Lower leg skin (tissue), 3 donors: ENCODE results near the gene RAB5IF.

ENCODE experiments used
- POLR2A ChIP-seq, 2 donors: fragments of 450-650 bp; IDR thresholded peaks; one replicate each; pipeline ENCODE4 v1.6.1; 2016 to 2017; ENCODE audit warnings: antibody characterized with exemption in 2 of 2, mild to moderate bottlenecking in 1 of 2, moderate library complexity in 1 of 2
- TF ChIP-seq, protein P1 (sequence below), 3 donors: fragments of 450-650 bp; IDR thresholded peaks; one replicate each; pipeline ENCODE4 v1.5.1; 2016; ENCODE audit warnings: antibody characterized with exemption in 3 of 3, mild to moderate bottlenecking in 3 of 3, moderate library complexity in 2 of 3

DNA sequence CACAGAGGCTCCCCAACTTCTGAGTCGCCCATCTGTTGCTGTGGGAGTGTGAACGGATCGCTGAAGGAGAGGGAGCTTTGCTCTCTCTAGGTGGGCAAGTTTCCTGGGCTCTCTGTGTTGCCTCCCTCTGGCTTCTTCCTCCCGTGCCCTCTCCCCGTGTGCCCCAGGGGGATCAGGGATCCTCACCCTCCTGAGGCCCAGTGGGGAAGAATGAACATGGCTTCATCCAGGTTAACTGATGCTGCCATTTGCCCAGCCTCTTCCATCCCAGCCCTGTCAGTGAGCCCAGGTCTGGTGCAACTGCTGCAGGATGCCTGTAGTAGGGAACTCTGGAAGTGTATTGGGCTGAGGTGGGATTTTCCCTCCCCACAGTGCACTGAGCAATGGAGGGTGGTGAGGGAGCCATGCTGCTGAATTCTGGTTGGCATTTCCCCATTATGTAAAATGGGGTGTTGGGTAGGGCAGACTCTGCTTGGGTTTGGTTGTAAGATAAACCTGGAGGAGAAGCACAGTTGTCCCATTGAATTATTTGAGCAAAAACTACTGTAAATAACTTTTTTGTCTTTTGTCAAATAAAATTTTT lies 12.1 kb upstream of the RAB5IF start:
- TF ChIP-seq, protein P1, sequence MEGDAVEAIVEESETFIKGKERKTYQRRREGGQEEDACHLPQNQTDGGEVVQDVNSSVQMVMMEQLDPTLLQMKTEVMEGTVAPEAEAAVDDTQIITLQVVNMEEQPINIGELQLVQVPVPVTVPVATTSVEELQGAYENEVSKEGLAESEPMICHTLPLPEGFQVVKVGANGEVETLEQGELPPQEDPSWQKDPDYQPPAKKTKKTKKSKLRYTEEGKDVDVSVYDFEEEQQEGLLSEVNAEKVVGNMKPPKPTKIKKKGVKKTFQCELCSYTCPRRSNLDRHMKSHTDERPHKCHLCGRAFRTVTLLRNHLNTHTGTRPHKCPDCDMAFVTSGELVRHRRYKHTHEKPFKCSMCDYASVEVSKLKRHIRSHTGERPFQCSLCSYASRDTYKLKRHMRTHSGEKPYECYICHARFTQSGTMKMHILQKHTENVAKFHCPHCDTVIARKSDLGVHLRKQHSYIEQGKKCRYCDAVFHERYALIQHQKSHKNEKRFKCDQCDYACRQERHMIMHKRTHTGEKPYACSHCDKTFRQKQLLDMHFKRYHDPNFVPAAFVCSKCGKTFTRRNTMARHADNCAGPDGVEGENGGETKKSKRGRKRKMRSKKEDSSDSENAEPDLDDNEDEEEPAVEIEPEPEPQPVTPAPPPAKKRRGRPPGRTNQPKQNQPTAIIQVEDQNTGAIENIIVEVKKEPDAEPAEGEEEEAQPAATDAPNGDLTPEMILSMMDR (IDR thresholded peaks at IDR 0.05): no peak
- TF ChIP-seq POLR2A (IDR thresholded peaks at IDR 0.05): no peak
